K562 (cell line): ENCODE measurements around the gene PDGFD. TPM values are rescaled to one million over a fixed set of nuclear protein-coding genes. Genes with fewer than 3 reads are reported as not detected.

Experiments used
- ATAC-seq: fragments of 200-7000 bp; cut with Tn5 transposase; 3 replicates; pipeline ENCODE4 v1.9.1; 2020; ENCODE audit warnings: moderate library complexity
- BruUV-seq: library from RNA; stranded (reverse); fragments of 400-500 nt; replicated peaks from 2 replicates; lab custom pipeline; 2021; lab: Mats Ljungman, UMichigan
- CTCF ChIA-PET: fragments of 300-600 bp; formaldehyde crosslinking; extraction: SDS; loops from one replicate; lab custom pipeline; 2021; ENCODE audit warnings: low intra/inter-chr PET ratio; lab: Yijun Ruan, JAX
- POLR2A ChIA-PET: fragments of 300-600, 350-650 bp; sonication (Branson Sonifier 250); formaldehyde crosslinking; extraction: SDS; loops from one replicate; lab custom pipeline; 2021; ENCODE audit warnings: antibody characterized with exemption, inconsistent platforms; lab: Yijun Ruan, JAX
- DNase-seq, 4 experiments: peaks; one replicate each; pipeline versions ENCODE4 v3.0.0 to v3.0.0-alpha.2; 2011 to 2018; ENCODE audit warnings: low spot score in 3 of 4, mixed read lengths in 3 of 4; ENCODE audit errors: extremely low read depth in 1 of 4
- FAIRE-seq: peaks from 2 replicates; lab custom pipeline; 2011; peaks lifted over from hg19 to GRCh38; lab: Jason Lieb, UNC
- H2AFZ ChIP-seq: 2 replicates; pipeline ENCODE4 v1.6.0; 2011; ENCODE audit warnings: low read depth, low read length, control low read depth, inconsistent platforms
- H3K27ac ChIP-seq: fragments of 200-600 bp; 3 replicates; pipeline ENCODE4 v1.8.0; 2011; ENCODE audit warnings: low read depth, mild to moderate bottlenecking, control low read depth, inconsistent platforms, low read length, moderate library complexity, mixed read lengths; ENCODE audit errors: extremely low read depth
- H3K27me3 ChIP-seq, 2 experiments: fragments of 300-600 bp in 1 of 2; 2 replicates in 1 of 2; 3 replicates in 1 of 2; pipeline versions ENCODE4 v1.6.0 to v1.8.0; 2011; ENCODE audit warnings: inconsistent platforms in 2 of 2, low read length in 2 of 2, mild to moderate bottlenecking in 1 of 2, mixed read lengths in 1 of 2, moderate library complexity in 1 of 2; ENCODE audit not compliant: control insufficient read depth in 2 of 2, insufficient read depth in 2 of 2
- H3K36me3 ChIP-seq: fragments of 300-600 bp; 3 replicates; pipeline ENCODE4 v1.8.0; 2011; ENCODE audit warnings: mild to moderate bottlenecking, low read length, inconsistent platforms; ENCODE audit not compliant: control insufficient read depth, insufficient read depth
- H3K4me1 ChIP-seq, 2 experiments: fragments of 200-600 bp in 1 of 2; replicated peaks in 1 of 2; 2 replicates in 1 of 2; 3 replicates in 1 of 2; pipeline versions ENCODE4 v1.5.1 to v1.8.0; 2011; ENCODE audit warnings: inconsistent platforms in 2 of 2, low read length in 2 of 2, mild to moderate bottlenecking in 1 of 2, mixed read lengths in 1 of 2, moderate library complexity in 1 of 2; ENCODE audit not compliant: control insufficient read depth in 2 of 2, insufficient read depth in 2 of 2
- H3K4me2 ChIP-seq: 2 replicates; pipeline ENCODE4 v1.6.1; 2011; ENCODE audit warnings: low read length, control low read depth, inconsistent platforms, mixed read lengths; ENCODE audit not compliant: insufficient read depth
- H3K4me3 ChIP-seq: fragments of 200-600 bp; sonication (generic), shearing (Covaris generic); 2 replicates; pipeline ENCODE4 v1.5.1; 2016; ENCODE audit warnings: control low read depth, inconsistent platforms
- H3K79me2 ChIP-seq: fragments of 200-600 bp; 3 replicates; pipeline ENCODE4 v1.8.0; 2011; ENCODE audit warnings: low read length, inconsistent platforms; ENCODE audit not compliant: control insufficient read depth, insufficient read depth
- H3K9ac ChIP-seq, 2 experiments: 2 replicates each; pipeline versions ENCODE4 v1.6.0 to v1.6.1; 2011; ENCODE audit warnings: low read depth in 2 of 2, low read length in 2 of 2, control low read depth in 1 of 2, inconsistent platforms in 1 of 2, mild to moderate bottlenecking in 1 of 2, mixed read lengths in 1 of 2; ENCODE audit not compliant: insufficient read depth in 1 of 2
- H3K9me1 ChIP-seq: one replicate; pipeline ENCODE4 v1.6.0; 2011; ENCODE audit warnings: inconsistent platforms, mild to moderate bottlenecking, low read length, moderate library complexity; ENCODE audit not compliant: control insufficient read depth, insufficient read depth
- H3K9me3 ChIP-seq: replicated peaks from 2 replicates; pipeline ENCODE4 v1.5.1; 2011; ENCODE audit warnings: low read depth, low read length, inconsistent platforms; ENCODE audit not compliant: control insufficient read depth, insufficient read depth
- H4K20me1 ChIP-seq: replicated peaks from 2 replicates; pipeline ENCODE4 v1.6.1; 2011; ENCODE audit warnings: low read length, inconsistent platforms, mixed read lengths; ENCODE audit not compliant: control insufficient read depth, insufficient read depth
- FIP1L1 ChIP-seq: fragments of 200-400 bp; formaldehyde crosslinking; IDR thresholded peaks from 2 replicates; pipeline ENCODE4 v1.6.1; 2018; ENCODE audit warnings: mild to moderate bottlenecking, low read depth, low read length; ENCODE audit not compliant: poor library complexity, severe bottlenecking
- ZNF586 ChIP-seq: fragments of 450-650 bp; formaldehyde crosslinking; conservative IDR thresholded peaks from 2 replicates; pipeline ENCODE4 v1.4.0; 2020; ENCODE audit warnings: mild to moderate bottlenecking, moderate library complexity
- in situ Hi-C: fragments of 300-500 bp; cut with MboI; formaldehyde crosslinking; loops from 4 replicates; pipeline ENCODE4 v1.15.0; 2018; ENCODE audit warnings: inconsistent platforms, mixed read lengths
- intact Hi-C: fragments of 100-400 bp; cut with micrococcal nuclease; formaldehyde crosslinking; loops from 2 replicates; pipeline ENCODE4 v1.14.2; 2022
- polyA plus RNA-seq, 8 experiments: library from polyadenylated mRNA; depleted of rRNA in 4 of 8; stranded (reverse) in 5 of 8; unstranded in 3 of 8; fragments of >200 nt; fragmentation: Nextera tagmentation in 2 of 8; fragmentation: Illumina TruSeq in 1 of 8; extraction: Ambion mirVana in 2 of 8; extraction: Trizol in 1 of 8; gene quantifications; 2 replicates each; pipeline versions ENCODE4 v1.2.1 to v1.2.3, GENCODE V29; 2011 to 2014; ENCODE audit warnings: inconsistent platforms in 1 of 8, missing spikeins in 1 of 8
- total RNA-seq, 7 experiments: library from RNA; depleted of rRNA in 6 of 7; stranded (reverse); fragments of >200 nt in 6 of 7; fragmentation: Illumina TruSeq in 2 of 7; extraction: Trizol in 2 of 7; gene quantifications; 2 replicates each; pipeline versions ENCODE4 v1.2.1 to v1.2.3, GENCODE V29; 2011 to 2021; ENCODE audit warnings: low replicate concordance in 1 of 7
- TF ChIP-seq, protein P1 (sequence below), 2 experiments: fragments of 250-450 bp in 1 of 2; fragments of 450-650 bp in 1 of 2; sonication (Bioruptor Pico) in 1 of 2; IDR thresholded peaks; 2 replicates each; pipeline versions ENCODE4 v1.6.1 to v1.8.0; 2016 to 2021; ENCODE audit warnings: mild to moderate bottlenecking in 2 of 2, moderate library complexity in 2 of 2, missing compliant biosample characterization in 1 of 2, missing genetic modification characterization in 1 of 2

PDGFD gene
- total and polyA plus RNA-seq, 9 of the 15 experiments (the other 6 are each of a cell fraction or from before 2014, with no cell fraction given) = 0.11 TPM; not detected in 8

- Histone ChIP-seq H3K27me3 (no peaks in the 10 kb centered on the region), H3K79me2 (no peaks in the 10 kb centered on the region), H3K9me3 (no peaks in the 10 kb centered on the region), H3K4me2 (no peak overlapping the region), H4K20me1 (no peaks in the 10 kb centered on the region), H3K9me1 (no peaks in the 10 kb centered on the region), H3K4me1 (no peaks in the 10 kb centered on the region), H3K9ac (no peak overlapping the region), H3K4me3 (no peak overlapping the region), H3K27ac (no peak overlapping the region), H2AFZ (no peak overlapping the region), H3K36me3 (no peaks in the 10 kb centered on the region)
- BruUV-seq = no TSS peak
- no peak for DNase-seq
- intact Hi-C loops (no loop called here), in situ Hi-C loops (no loop called here)
- FAIRE-seq = no peak
- CTCF ChIA-PET = no interaction called here
- no peak for TF ChIP-seq FIP1L1
- TF ChIP-seq, protein P1, sequence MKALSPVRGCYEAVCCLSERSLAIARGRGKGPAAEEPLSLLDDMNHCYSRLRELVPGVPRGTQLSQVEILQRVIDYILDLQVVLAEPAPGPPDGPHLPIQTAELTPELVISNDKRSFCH (CRISPR knock-in tag; IDR thresholded peaks at IDR 0.05) = no peak
- TF ChIP-seq, protein P1 (tag; IDR thresholded peaks at IDR 0.05) = no peak
- TF ChIP-seq ZNF586 = no peak
- no peak for ATAC-seq
- POLR2A ChIA-PET = no interaction called here
Observed at GRCh38 chr11:104152941-104153505, 10.9 kb downstream of the PDGFD start.
